Body of pancreas (tissue), 4 donors: ENCODE measurements around the gene PKD1L1. TPM values are rescaled to one million over a fixed set of nuclear protein-coding genes. Genes with fewer than 3 reads are reported as not detected.

Experiments
- ATAC-seq: fragments of 150-250 bp; one replicate; pipeline ENCODE4 v1.9.1; 2016
- DNase-seq, 4 donors: peaks; one replicate each; pipeline ENCODE4 v3.0.0-alpha.2; 2019
- H3K27ac ChIP-seq, 4 donors: fragments of 200-600 bp; sonication (generic); 1 replicate in 3 of 4; 2 replicates in 1 of 4; pipeline versions ENCODE4 v1.5.1 to v1.6.1; 2016 to 2019; ENCODE audit warnings: mild to moderate bottlenecking in 1 of 4, mixed read lengths in 1 of 4, moderate library complexity in 1 of 4
- H3K27me3 ChIP-seq, 2 donors: fragments of 200-600 bp; sonication (generic); one replicate each; pipeline ENCODE4 v1.6.0; 2016; ENCODE audit warnings: mild to moderate bottlenecking in 1 of 2
- H3K36me3 ChIP-seq, 2 donors: fragments of 200-600 bp; sonication (generic); replicated peaks in 1 of 2; 2 replicates each; pipeline ENCODE4 v1.5.1; 2016; ENCODE audit warnings: low read depth in 2 of 2; ENCODE audit not compliant: insufficient read depth in 1 of 2
- H3K4me1 ChIP-seq: fragments of 200-600 bp; sonication (generic); one replicate; pipeline ENCODE4 v1.6.0; 2016
- H3K4me3 ChIP-seq, 2 donors: fragments of 200-600 bp; sonication (generic); 1 replicate in 1 of 2; 2 replicates in 1 of 2; pipeline ENCODE4 v1.5.1; 2016 to 2019
- H3K9me3 ChIP-seq, 3 donors: fragments of 200-600 bp; sonication (generic); 1 replicate in 2 of 3; 2 replicates in 1 of 3; pipeline ENCODE4 v1.5.1; 2016
- CTCF ChIP-seq, 7 experiments: fragments of 450-650 bp in 4 of 7; fragments of 200-600 bp in 3 of 7; sonication (generic) in 3 of 7; IDR thresholded peaks; one replicate each; pipeline ENCODE4 v1.5.1; 2016 to 2019; ENCODE audit warnings: antibody characterized with exemption in 7 of 7
- POLR2A ChIP-seq, 3 donors: fragments of 450-650 bp; IDR thresholded peaks; one replicate each; pipeline ENCODE4 v1.6.1; 2016; ENCODE audit warnings: antibody characterized with exemption in 3 of 3, mild to moderate bottlenecking in 2 of 3
- WGBS, 2 donors: methylation state at CpG; one replicate each; pipeline ENCODE4 v1.1.5; 2017; 5-methylcytosine and 5-hydroxymethylcytosine counted together
- intact Hi-C: fragments of 100-400 bp; cut with DNase I; formaldehyde crosslinking; loops from one replicate; pipeline ENCODE4 v1.15.1; 2023
- total RNA-seq, 2 donors: library from RNA; depleted of rRNA; stranded (reverse); fragments of >200 nt; gene quantifications; one replicate each; pipeline ENCODE4 v1.1.0, GENCODE V29; 2016

The PKD1L1 gene
- total RNA-seq, 2 donors from 2014 or later: 0.26 to 4.0 TPM

GRCh38 chr7:47783456-47784223 is 164.6 kb downstream of the PKD1L1 start:
- WGBS, 2 donors: 49 to 54% methylated on average over 5 of the region's 5 CpGs
- Histone ChIP-seq H3K27ac (peak overlapping the region in 1 of 4 donors; percentile 3), H3K4me1 (peaks cover 12% of the 10 kb centered on the region), H3K9me3 (no peaks in the 10 kb centered on the region), H3K27me3 (no peaks in the 10 kb centered on the region), H3K36me3 (no peaks in the 10 kb centered on the region), H3K4me3 (no peak overlapping the region)
- TF ChIP-seq CTCF (IDR thresholded peaks at IDR 0.05): no peak
- no peak for TF ChIP-seq POLR2A (IDR thresholded peaks at IDR 0.05)
- ATAC-seq (peak; percentile 30), DNase-seq (peak in 2 of 4 donors; percentile 30 to 40)
- intact Hi-C loops: no loop called here

GRCh38 chr7:47782792-47783191 is 165.5 kb downstream of the PKD1L1 start:
- intact Hi-C loops: no loop called here
- WGBS, 2 donors: 91 to 94% methylated on average over 4 of the region's 4 CpGs
- Histone ChIP-seq H3K4me3 (no peak overlapping the region), H3K9me3 (no peaks in the 10 kb centered on the region), H3K27ac (no peak overlapping the region), H3K4me1 (peaks cover 12% of the 10 kb centered on the region), H3K27me3 (no peaks in the 10 kb centered on the region), H3K36me3 (no peaks in the 10 kb centered on the region)
- no peak for ATAC-seq
- DNase-seq: no peak
- no peak for TF ChIP-seq CTCF (IDR thresholded peaks at IDR 0.05)
- no peak for TF ChIP-seq POLR2A (IDR thresholded peaks at IDR 0.05)

- DNase-seq: no peak
- no peak for TF ChIP-seq CTCF (IDR thresholded peaks at IDR 0.05)
- no peak for TF ChIP-seq POLR2A (IDR thresholded peaks at IDR 0.05)
- intact Hi-C loops: no loop called here
- Histone ChIP-seq H3K4me3 (no peak overlapping the region), H3K27ac (no peak overlapping the region), H3K36me3 (no peaks in the 10 kb centered on the region), H3K4me1 (peaks cover 9% of the 10 kb centered on the region), H3K27me3 (no peaks in the 10 kb centered on the region), H3K9me3 (no peaks in the 10 kb centered on the region)
- ATAC-seq: no peak
These were observed 166.2 kb downstream of the PKD1L1 start for GRCh38 chr7:47782022-47782421.

GRCh38 chr7:47780555-47780954 is 167.7 kb downstream of the PKD1L1 start:
- 95% methylated on average over 5 of the region's 5 CpGs for WGBS, 2 donors
- no peak for DNase-seq
- H3K9me3 ChIP-seq: no peaks in the 10 kb centered on the region
- no peaks in the 10 kb centered on the region for H3K27me3 ChIP-seq
- no peak overlapping the region for H3K4me3 ChIP-seq
- H3K36me3 ChIP-seq: no peaks in the 10 kb centered on the region
- ATAC-seq: no peak
- intact Hi-C loops: no loop called here
- no peak for TF ChIP-seq POLR2A (IDR thresholded peaks at IDR 0.05)
- no peak for TF ChIP-seq CTCF (IDR thresholded peaks at IDR 0.05)
- H3K27ac ChIP-seq: no peak overlapping the region
- peaks cover 8% of the 10 kb centered on the region for H3K4me1 ChIP-seq

GRCh38 chr7:47779341-47779771 is 168.9 kb downstream of the PKD1L1 start:
- TF ChIP-seq POLR2A (IDR thresholded peaks at IDR 0.05) (no peak), CTCF (IDR thresholded peaks at IDR 0.05) (no peak)
- Histone ChIP-seq H3K36me3 (no peaks in the 10 kb centered on the region), H3K4me3 (no peak overlapping the region), H3K4me1 (peaks cover 8% of the 10 kb centered on the region), H3K9me3 (no peaks in the 10 kb centered on the region), H3K27ac (no peak overlapping the region), H3K27me3 (no peaks in the 10 kb centered on the region)
- ATAC-seq: no peak
- WGBS, 2 donors: 84 to 87% methylated on average over 7 of the region's 7 CpGs
- DNase-seq: no peak
- intact Hi-C loops: no loop called here
